Bronchial epithelial cell (primary cell): ENCODE results near the gene ACBD6. TPM values are rescaled to one million over a fixed set of nuclear protein-coding genes. Genes with fewer than 3 reads are reported as not detected.
A peak's percentile ranks its signal among the peaks of the same experiment; 100 is the strongest.
"Not testable (repeated sequence)": the region's sequence is repeated elsewhere in the genome, so short reads cannot be mapped to it uniquely, and the experiment has no call there.

Experiments
- DNase-seq: peaks from one replicate; pipeline ENCODE4 v3.0.0-alpha.2; 2010; ENCODE audit warnings: low read depth
- FAIRE-seq: peaks from 2 replicates; lab custom pipeline; 2011; peaks lifted over from hg19 to GRCh38; lab: Jason Lieb, UNC
- H3K27me3 ChIP-seq: 2 replicates; pipeline ENCODE4 v1.5.1; 2011; ENCODE audit warnings: low read length; ENCODE audit not compliant: control insufficient read depth, insufficient read depth
- H3K36me3 ChIP-seq: 2 replicates; pipeline ENCODE4 v1.5.1; 2011; ENCODE audit warnings: low read length; ENCODE audit not compliant: control insufficient read depth, insufficient read depth
- H3K4me3 ChIP-seq: 2 replicates; pipeline ENCODE4 v1.5.1; 2011; ENCODE audit warnings: mild to moderate bottlenecking, low read depth, low read length, control low read depth
- CTCF ChIP-seq: IDR thresholded peaks from 2 replicates; pipeline ENCODE4 v1.5.1; 2011; ENCODE audit warnings: mild to moderate bottlenecking, moderate library complexity, low read length, control low read depth, inconsistent platforms; ENCODE audit not compliant: insufficient read depth, severe bottlenecking
- total RNA-seq: library from RNA; depleted of rRNA; stranded (reverse); fragments of >200 nt; gene quantifications from 2 replicates; pipeline ENCODE4 v1.2.1, GENCODE V29; 2014

Gene ACBD6
- total RNA-seq, 1 donor from 2014 or later, result 118 TPM

- TF ChIP-seq CTCF, result no peak
- FAIRE-seq (no peak), DNase-seq (no peak)
- Histone ChIP-seq H3K27me3 (no peaks in the 10 kb centered on the region), H3K4me3 (no peak overlapping the region), H3K36me3 (no peaks in the 10 kb centered on the region)
These were observed 76.4 kb downstream of the ACBD6 start for GRCh38 chr1:180425952-180426351.

- Histone ChIP-seq H3K4me3 (no peak overlapping the region), H3K36me3 (no peaks in the 10 kb centered on the region), H3K27me3 (no peaks in the 10 kb centered on the region)
- DNase-seq (no peak), FAIRE-seq (no peak)
- no peak for TF ChIP-seq CTCF
These were observed 77.4 kb downstream of the ACBD6 start for GRCh38 chr1:180424848-180425457.

GRCh38 chr1:180421614-180422013 lies 80.8 kb downstream of the ACBD6 start:
- no peak for FAIRE-seq

GRCh38 chr1:180421145-180421544 lies 81.2 kb downstream of the ACBD6 start:
- DNase-seq, FAIRE-seq, H3K27me3 ChIP-seq, H3K4me3 ChIP-seq, H3K36me3 ChIP-seq: not testable (repeated sequence)

More at GRCh38 chr1:180421614-180422013, 80.8 kb downstream of the ACBD6 start:
- no peaks in the 10 kb centered on the region for H3K36me3 ChIP-seq
- H3K4me3 ChIP-seq, result no peak overlapping the region
- no peaks in the 10 kb centered on the region for H3K27me3 ChIP-seq
- no peak for DNase-seq
- no peak for TF ChIP-seq CTCF

GRCh38 chr1:180415985-180416633 lies 86.3 kb downstream of the ACBD6 start:
- FAIRE-seq (no peak), DNase-seq (peak; percentile 60)
- no peaks in the 10 kb centered on the region for H3K36me3 ChIP-seq
- no peak overlapping the region for H3K4me3 ChIP-seq
- H3K27me3 ChIP-seq, result no peaks in the 10 kb centered on the region
- TF ChIP-seq CTCF, result peak; percentile 45

GRCh38 chr1:180415236-180415848 lies 87.0 kb downstream of the ACBD6 start:
- FAIRE-seq, result no peak
- TF ChIP-seq CTCF, result no peak

More at GRCh38 chr1:180415236-180415848, 87.0 kb downstream of the ACBD6 start:
- Histone ChIP-seq H3K36me3 (no peaks in the 10 kb centered on the region), H3K27me3 (no peaks in the 10 kb centered on the region), H3K4me3 (no peak overlapping the region)
- no peak for DNase-seq
